GM19328 (cell line): ENCODE data around the gene POLD3.

Experiments
- ATAC-seq: cut with Tn5 transposase; IDR thresholded peaks from one replicate; pipeline ENCODE4 v1.9.1; 2021; ENCODE audit warnings: mild to moderate bottlenecking, moderate library complexity; ENCODE audit not compliant: unreplicated experiment

Gene POLD3

GRCh38 chr11:74684661-74685060 lies 92.3 kb downstream of the POLD3 start:
- no peak for ATAC-seq

GRCh38 chr11:74685338-74685737 lies 93.0 kb downstream of the POLD3 start:
- ATAC-seq, result no peak

GRCh38 chr11:74685905-74686304 lies 93.5 kb downstream of the POLD3 start:
- no peak for ATAC-seq

GRCh38 chr11:74686792-74687191 lies 94.4 kb downstream of the POLD3 start:
- ATAC-seq, result no peak

- ATAC-seq, result no peak
These were observed 95.0 kb downstream of the POLD3 start for GRCh38 chr11:74687237-74688023.

GRCh38 chr11:74689666-74690065 lies 97.3 kb downstream of the POLD3 start:
- ATAC-seq, result no peak

GRCh38 chr11:74691755-74692154 lies 99.4 kb downstream of the POLD3 start:
- ATAC-seq, result no peak
